IMR-90 (cell line): ENCODE data around the gene MDH1. TPM values are rescaled to one million over a fixed set of nuclear protein-coding genes. Genes with fewer than 3 reads are reported as not detected.

Experiments
- ATAC-seq: fragments of 200-7000 bp; cut with Tn5 transposase; 2 replicates; pipeline ENCODE4 v1.9.1; 2020; ENCODE audit warnings: low read depth, mild to moderate bottlenecking, moderate library complexity
- BruUV-seq: library from RNA; stranded (reverse); fragments of 400-500 nt; replicated peaks from 2 replicates; lab custom pipeline; 2021; lab: Mats Ljungman, UMichigan
- CTCF ChIA-PET: fragments of 300-600 bp; formaldehyde crosslinking; extraction: SDS; loops from one replicate; lab custom pipeline; 2021; ENCODE audit warnings: antibody characterized with exemption; lab: Yijun Ruan, JAX
- POLR2A ChIA-PET: fragments of 300-600 bp; sonication (Branson Sonifier 250); formaldehyde crosslinking; loops from one replicate; lab custom pipeline; 2022; ENCODE audit warnings: antibody characterized with exemption; ENCODE audit not compliant: unreplicated experiment; lab: Charles Lee
- DNase-seq: peaks from one replicate; pipeline ENCODE4 v3.0.0; 2013
- H2AFZ ChIP-seq: replicated peaks from 2 replicates; pipeline ENCODE3; 2013; ENCODE audit warnings: low read length, mild to moderate bottlenecking; ENCODE audit not compliant: poor library complexity
- H2AK5ac ChIP-seq: 2 replicates; pipeline ENCODE4 v1.6.1; 2013; ENCODE audit warnings: low read depth, low read length, inconsistent platforms
- H2AK9ac ChIP-seq: replicated peaks from 2 replicates; pipeline ENCODE3; 2013; ENCODE audit warnings: mild to moderate bottlenecking, low read depth, low read length, moderate library complexity; ENCODE audit not compliant: poor library complexity
- H2BK120ac ChIP-seq: 2 replicates; pipeline ENCODE4 v1.6.1; 2013; ENCODE audit warnings: low read depth, low read length, inconsistent platforms
- H2BK15ac ChIP-seq: 3 replicates; pipeline ENCODE4 v1.6.1; 2013; ENCODE audit warnings: low read depth, low read length, inconsistent platforms
- H2BK20ac ChIP-seq: 2 replicates; pipeline ENCODE4 v1.6.1; 2013; ENCODE audit warnings: low read depth, mild to moderate bottlenecking, inconsistent platforms, low read length, moderate library complexity
- H2BK5ac ChIP-seq: 2 replicates; pipeline ENCODE4 v1.6.1; 2013; ENCODE audit warnings: mild to moderate bottlenecking, low read depth, low read length, inconsistent platforms; ENCODE audit not compliant: poor library complexity, severe bottlenecking
- H3K14ac ChIP-seq: replicated peaks from 2 replicates; pipeline ENCODE4 v1.6.1; 2013; ENCODE audit warnings: low read depth, low read length, inconsistent platforms
- H3K18ac ChIP-seq: 2 replicates; pipeline ENCODE4 v1.6.1; 2013; ENCODE audit warnings: low read depth, low read length, control low read depth
- H3K23ac ChIP-seq: 2 replicates; pipeline ENCODE4 v1.6.1; 2013; ENCODE audit warnings: low read depth, low read length, inconsistent platforms
- H3K27ac ChIP-seq: 2 replicates; pipeline ENCODE4 v1.5.1; 2013; ENCODE audit warnings: mild to moderate bottlenecking, control low read depth, low read length; ENCODE audit not compliant: insufficient read depth
- H3K27me3 ChIP-seq: 2 replicates; pipeline ENCODE4 v1.6.1; 2013; ENCODE audit warnings: low read length; ENCODE audit not compliant: control insufficient read depth, insufficient read depth
- H3K36me3 ChIP-seq: 2 replicates; pipeline ENCODE4 v1.6.1; 2013; ENCODE audit warnings: low read length, mixed read lengths; ENCODE audit not compliant: control insufficient read depth, insufficient read depth
- H3K4ac ChIP-seq: 2 replicates; pipeline ENCODE4 v1.6.1; 2013; ENCODE audit warnings: low read depth, low read length, inconsistent platforms
- H3K4me1 ChIP-seq: 2 replicates; pipeline ENCODE4 v1.6.1; 2013; ENCODE audit warnings: low read length, mixed read lengths; ENCODE audit not compliant: control insufficient read depth, insufficient read depth
- H3K4me2 ChIP-seq: 2 replicates; pipeline ENCODE4 v1.6.1; 2013; ENCODE audit warnings: low read depth, mild to moderate bottlenecking, control low read depth, low read length, moderate library complexity
- H3K4me3 ChIP-seq: 2 replicates; pipeline ENCODE4 v1.5.1; 2013; ENCODE audit warnings: low read depth, mild to moderate bottlenecking, control low read depth, low read length, moderate library complexity; ENCODE audit not compliant: insufficient read depth
- H3K56ac ChIP-seq: 2 replicates; pipeline ENCODE4 v1.6.1; 2013; ENCODE audit warnings: low read length, inconsistent platforms; ENCODE audit not compliant: insufficient read depth; ENCODE audit errors: extremely low read depth
- H3K79me1 ChIP-seq, 2 experiments: 2 replicates each; pipeline ENCODE4 v1.6.1; 2013; ENCODE audit warnings: low read length in 2 of 2, inconsistent platforms in 1 of 2, low read depth in 1 of 2
- H3K9ac ChIP-seq: 2 replicates; pipeline ENCODE4 v1.6.1; 2013; ENCODE audit warnings: low read depth, low read length, control low read depth
- H3K9me1 ChIP-seq: 2 replicates; pipeline ENCODE4 v1.6.1; 2013; ENCODE audit warnings: low read length, inconsistent platforms; ENCODE audit not compliant: insufficient read depth
- H3K9me3 ChIP-seq: 2 replicates; pipeline ENCODE4 v1.6.1; 2013; ENCODE audit warnings: low read length; ENCODE audit not compliant: control insufficient read depth, insufficient read depth
- H4K20me1 ChIP-seq: 2 replicates; pipeline ENCODE4 v1.6.1; 2013; ENCODE audit warnings: low read length, inconsistent platforms; ENCODE audit not compliant: insufficient read depth
- H4K5ac ChIP-seq: 2 replicates; pipeline ENCODE4 v1.6.1; 2013; ENCODE audit warnings: mild to moderate bottlenecking, low read depth, low read length, control low read depth
- H4K8ac ChIP-seq, 2 experiments: 2 replicates each; pipeline ENCODE4 v1.6.1; 2013; ENCODE audit warnings: low read depth in 2 of 2, low read length in 2 of 2, control low read depth in 1 of 2, inconsistent platforms in 1 of 2
- H4K91ac ChIP-seq: 2 replicates; pipeline ENCODE4 v1.6.1; 2013; ENCODE audit warnings: low read depth, low read length, inconsistent platforms; ENCODE audit not compliant: insufficient read depth
- CEBPB ChIP-seq: IDR thresholded peaks from 2 replicates; pipeline ENCODE4 v1.6.1; 2012; ENCODE audit warnings: low read depth, low read length, improper control_type of control experiment
- RAD21 ChIP-seq: IDR thresholded peaks from 2 replicates; pipeline ENCODE4 v1.6.1; 2012; ENCODE audit warnings: low read length, improper control_type of control experiment
- SMC3 ChIP-seq: fragments of 150-350 bp; IDR thresholded peaks from 2 replicates; pipeline ENCODE4 v1.6.1; 2016; ENCODE audit warnings: low read depth, mild to moderate bottlenecking, antibody characterized with exemption, low read length, moderate library complexity
- whole genome bisulfite sequencing, 2 experiments: methylation state at CpG; one replicate each; pipeline versions ENCODE4 v1.1.5 to v1.1.7; 2013; ENCODE audit warnings: missing lambda C conversion rate in 2 of 2; ENCODE audit not compliant: insufficient read length in 1 of 2; ENCODE audit errors: extremely low coverage in 2 of 2; 5-methylcytosine and 5-hydroxymethylcytosine counted together
- dilution Hi-C: fragments of 300-500 bp; cut with HindIII; formaldehyde crosslinking; loops from one replicate; pipeline ENCODE4 v1.14.3; 2018; ENCODE audit warnings: low sequenced_read_pairs; ENCODE audit not compliant: unreplicated experiment
- in situ Hi-C: fragments of 300-500 bp; cut with MboI; formaldehyde crosslinking; loops from 3 replicates; pipeline ENCODE4 v1.14.3; 2019; ENCODE audit warnings: low sequenced_read_pairs, inconsistent platforms, mixed read lengths
- intact Hi-C: fragments of 100-400 bp; cut with micrococcal nuclease; formaldehyde crosslinking; loops from 2 replicates; pipeline ENCODE4 v1.10.0; 2022
- polyA plus RNA-seq, 3 experiments: library from polyadenylated mRNA; depleted of rRNA; stranded (reverse); fragments of >200 nt; gene quantifications; 2 replicates each; pipeline ENCODE4 v1.2.3, GENCODE V29; 2012; ENCODE audit warnings: low replicate concordance in 1 of 3
- total RNA-seq: library from RNA; depleted of rRNA; stranded (reverse); fragments of >200 nt; gene quantifications from 2 replicates; pipeline ENCODE4 v1.2.3, GENCODE V29; 2012
- TF ChIP-seq, protein P1 (sequence below): fragments of 150-350 bp; IDR thresholded peaks from 2 replicates; pipeline ENCODE4 v1.6.1; 2017; ENCODE audit warnings: mild to moderate bottlenecking, antibody characterized with exemption, low read length, low read depth

The MDH1 gene
- total and polyA plus RNA-seq, 2 of the 4 experiments (the other 2 are of a cell fraction): 195 to 248 TPM

GRCh38 chr2:63571291-63571690 is 17.5 kb upstream of the MDH1 start:
- dilution Hi-C loops (no loop called here), in situ Hi-C loops (no loop called here), intact Hi-C loops (no loop called here)
- Histone ChIP-seq H3K27me3 (no peaks in the 10 kb centered on the region), H3K9me3 (no peaks in the 10 kb centered on the region), H2BK5ac (no peak overlapping the region), H3K4me1 (no peaks in the 10 kb centered on the region), H2BK20ac (no peak overlapping the region), H4K91ac (no peak overlapping the region), H4K5ac (no peak overlapping the region), H3K18ac (no peak overlapping the region), H3K27ac (no peak overlapping the region), H2AK9ac (no peak overlapping the region), H2BK120ac (no peak overlapping the region), H3K79me1 (peaks cover 0 to 5% of the 10 kb centered on the region in 2 experiments; a peak in 1 of 4 replicates), H3K14ac (no peak overlapping the region), H3K9me1 (no peaks in the 10 kb centered on the region), H3K9ac (no peak overlapping the region), H2AFZ (no peak overlapping the region), H3K23ac (no peak overlapping the region), H2BK15ac (no peak overlapping the region), H3K4me3 (no peak overlapping the region), H3K4me2 (no peak overlapping the region), H3K4ac (no peak overlapping the region), H3K36me3 (no peaks in the 10 kb centered on the region), H2AK5ac (no peak overlapping the region), H4K20me1 (no peaks in the 10 kb centered on the region), H3K56ac (no peak overlapping the region), H4K8ac (no peak overlapping the region)
- ChIA-PET POLR2A (no interaction called here), CTCF (interaction anchor here (0.6 kb wide), 1 partner anchor 56 kb away, joined by 3 read pairs; no protein-coding TSS in a partner anchor)
- no peak for DNase-seq
- no peak for TF ChIP-seq SMC3
- TF ChIP-seq RAD21: no peak
- no peak for TF ChIP-seq CEBPB
- TF ChIP-seq, protein P1, sequence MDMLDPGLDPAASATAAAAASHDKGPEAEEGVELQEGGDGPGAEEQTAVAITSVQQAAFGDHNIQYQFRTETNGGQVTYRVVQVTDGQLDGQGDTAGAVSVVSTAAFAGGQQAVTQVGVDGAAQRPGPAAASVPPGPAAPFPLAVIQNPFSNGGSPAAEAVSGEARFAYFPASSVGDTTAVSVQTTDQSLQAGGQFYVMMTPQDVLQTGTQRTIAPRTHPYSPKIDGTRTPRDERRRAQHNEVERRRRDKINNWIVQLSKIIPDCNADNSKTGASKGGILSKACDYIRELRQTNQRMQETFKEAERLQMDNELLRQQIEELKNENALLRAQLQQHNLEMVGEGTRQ: no peak
- BruUV-seq: no TSS peak
- ATAC-seq: no peak
- no CpG with 5 or more reads among the region's 2 CpGs for WGBS, 2 experiments
